Fibroblast of lung (primary cell): Measurements from ENCODE around the gene TUBA1B.

ENCODE experiments used
- CTCF ChIP-seq, 2 donors: IDR thresholded peaks in 1 of 2; conservative IDR thresholded peaks in 1 of 2; 1 replicate in 1 of 2; 2 replicates in 1 of 2; pipeline ENCODE4 v1.5.1; 2011 to 2012; ENCODE audit warnings: low read length in 2 of 2, control low read depth in 1 of 2, inconsistent platforms in 1 of 2, low read depth in 1 of 2, mild to moderate bottlenecking in 1 of 2
- EZH2 ChIP-seq: IDR thresholded peaks from 2 replicates; pipeline ENCODE4 v1.5.1; 2012; ENCODE audit warnings: low read length, control low read depth, mild to moderate bottlenecking; ENCODE audit errors: missing control alignments

DNA sequence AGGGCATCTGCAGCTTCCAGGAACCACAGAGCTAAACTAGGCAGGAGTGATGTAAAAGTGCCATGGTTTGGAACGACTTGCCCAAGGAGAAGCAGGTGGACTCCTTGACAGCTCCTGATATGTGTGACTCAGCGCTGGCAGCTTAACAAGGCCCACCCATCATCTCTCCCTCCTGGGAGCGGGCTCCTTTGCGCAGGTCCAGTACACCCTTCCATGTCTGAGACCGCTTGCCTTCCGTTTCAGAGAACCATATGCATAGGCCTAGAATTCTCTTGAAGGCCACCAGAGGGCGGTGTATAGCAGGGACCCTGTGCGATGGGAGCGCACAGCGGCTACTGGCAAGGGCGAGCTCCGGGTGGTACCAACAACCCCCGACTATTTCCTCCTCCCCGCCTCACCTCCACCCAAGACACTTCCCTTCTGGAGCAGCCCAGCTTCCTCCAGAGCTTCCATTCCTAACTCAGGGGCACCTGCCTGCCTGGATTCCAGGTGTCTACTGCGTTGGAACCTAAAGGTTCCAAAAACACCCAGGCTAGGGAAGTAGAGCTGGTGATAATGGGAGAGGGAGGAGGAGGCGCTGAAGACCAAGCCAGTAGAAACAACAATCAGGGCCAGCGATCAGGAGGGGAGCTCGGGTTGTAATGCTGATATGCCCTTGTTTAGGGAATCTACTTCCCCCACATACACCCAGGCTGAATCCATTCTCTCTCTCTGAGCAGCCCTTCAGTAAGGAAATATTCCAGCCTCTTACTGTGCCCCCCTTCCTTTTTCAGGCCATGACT lies 42.9 kb downstream of the TUBA1B start:
- peak; percentile 67 to 90 for TF ChIP-seq CTCF (conservative IDR thresholded peaks at IDR 0.05 in 1 of 2, IDR thresholded peaks at IDR 0.05 in 1 of 2; ENCODE audit: low read depth in 1 of 2, low read length in 2 of 2)
- TF ChIP-seq EZH2, result peak; percentile 12
